Transverse colon (tissue), 4 donors: Measurements from ENCODE around the gene MSI2.

Experiments used
- CTCF ChIP-seq, 5 experiments: fragments of 200-600 bp in 3 of 5; fragments of 450-650 bp in 2 of 5; sonication (generic) in 3 of 5; IDR thresholded peaks; 1 replicate in 2 of 5; 2 replicates in 3 of 5; pipeline ENCODE4 v1.5.1; 2016 to 2017; ENCODE audit warnings: antibody characterized with exemption in 5 of 5, inconsistent platforms in 3 of 5, mild to moderate bottlenecking in 2 of 5, moderate library complexity in 1 of 5
- POLR2A ChIP-seq: fragments of 450-650 bp; IDR thresholded peaks from one replicate; pipeline ENCODE4 v1.6.1; 2016; ENCODE audit warnings: antibody characterized with exemption, mild to moderate bottlenecking, moderate library complexity
- POLR2AphosphoS5 ChIP-seq, 3 donors: sonication (generic); formaldehyde crosslinking; IDR thresholded peaks; one replicate each; pipeline ENCODE4 v1.6.1; 2016; ENCODE audit warnings: antibody characterized with exemption in 3 of 3

DNA sequence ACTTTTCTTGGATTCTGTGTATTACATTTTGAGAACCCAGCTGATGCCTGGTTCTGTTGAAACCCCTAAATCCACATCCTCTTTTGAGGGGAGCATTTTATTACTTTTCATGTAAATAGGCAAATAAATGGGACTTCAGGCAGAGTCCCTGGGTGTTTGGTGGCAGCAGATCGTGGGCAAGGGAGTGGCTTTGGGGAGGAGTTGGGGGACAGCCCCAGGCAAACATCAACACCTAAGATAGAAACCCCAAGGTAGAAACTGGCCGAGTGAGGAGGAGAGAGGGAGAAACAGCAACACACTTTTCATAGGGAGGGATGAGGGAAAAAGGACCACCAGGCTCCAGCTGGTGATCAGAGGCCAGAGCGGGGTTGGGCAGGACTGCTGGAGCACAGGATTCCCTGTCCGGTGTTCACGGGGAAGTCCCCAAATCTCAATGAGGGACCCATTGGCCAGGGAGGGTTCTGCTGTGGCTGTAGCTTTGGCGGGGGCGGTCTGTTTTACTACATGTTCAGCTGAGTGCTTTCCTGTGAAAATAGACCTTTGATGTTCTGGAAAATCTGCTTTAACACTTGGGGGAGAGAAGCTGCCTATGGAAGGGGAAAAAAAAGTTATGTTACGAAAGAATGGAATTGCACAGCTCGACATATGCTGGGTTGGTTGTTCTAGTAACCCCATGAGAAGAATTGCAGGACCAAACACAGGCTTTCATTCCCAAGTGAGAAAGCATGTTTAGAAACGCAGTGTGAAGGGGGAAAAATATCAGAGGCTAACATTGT, 46.6 kb downstream of the MSI2 start:
- TF ChIP-seq CTCF (IDR thresholded peaks at IDR 0.05) (no peak), POLR2A (no peak), POLR2AphosphoS5 (IDR thresholded peaks at IDR 0.05) (no peak)
